Measurements from ENCODE around the gene DIP2C.

DIP2C gene, protein sequence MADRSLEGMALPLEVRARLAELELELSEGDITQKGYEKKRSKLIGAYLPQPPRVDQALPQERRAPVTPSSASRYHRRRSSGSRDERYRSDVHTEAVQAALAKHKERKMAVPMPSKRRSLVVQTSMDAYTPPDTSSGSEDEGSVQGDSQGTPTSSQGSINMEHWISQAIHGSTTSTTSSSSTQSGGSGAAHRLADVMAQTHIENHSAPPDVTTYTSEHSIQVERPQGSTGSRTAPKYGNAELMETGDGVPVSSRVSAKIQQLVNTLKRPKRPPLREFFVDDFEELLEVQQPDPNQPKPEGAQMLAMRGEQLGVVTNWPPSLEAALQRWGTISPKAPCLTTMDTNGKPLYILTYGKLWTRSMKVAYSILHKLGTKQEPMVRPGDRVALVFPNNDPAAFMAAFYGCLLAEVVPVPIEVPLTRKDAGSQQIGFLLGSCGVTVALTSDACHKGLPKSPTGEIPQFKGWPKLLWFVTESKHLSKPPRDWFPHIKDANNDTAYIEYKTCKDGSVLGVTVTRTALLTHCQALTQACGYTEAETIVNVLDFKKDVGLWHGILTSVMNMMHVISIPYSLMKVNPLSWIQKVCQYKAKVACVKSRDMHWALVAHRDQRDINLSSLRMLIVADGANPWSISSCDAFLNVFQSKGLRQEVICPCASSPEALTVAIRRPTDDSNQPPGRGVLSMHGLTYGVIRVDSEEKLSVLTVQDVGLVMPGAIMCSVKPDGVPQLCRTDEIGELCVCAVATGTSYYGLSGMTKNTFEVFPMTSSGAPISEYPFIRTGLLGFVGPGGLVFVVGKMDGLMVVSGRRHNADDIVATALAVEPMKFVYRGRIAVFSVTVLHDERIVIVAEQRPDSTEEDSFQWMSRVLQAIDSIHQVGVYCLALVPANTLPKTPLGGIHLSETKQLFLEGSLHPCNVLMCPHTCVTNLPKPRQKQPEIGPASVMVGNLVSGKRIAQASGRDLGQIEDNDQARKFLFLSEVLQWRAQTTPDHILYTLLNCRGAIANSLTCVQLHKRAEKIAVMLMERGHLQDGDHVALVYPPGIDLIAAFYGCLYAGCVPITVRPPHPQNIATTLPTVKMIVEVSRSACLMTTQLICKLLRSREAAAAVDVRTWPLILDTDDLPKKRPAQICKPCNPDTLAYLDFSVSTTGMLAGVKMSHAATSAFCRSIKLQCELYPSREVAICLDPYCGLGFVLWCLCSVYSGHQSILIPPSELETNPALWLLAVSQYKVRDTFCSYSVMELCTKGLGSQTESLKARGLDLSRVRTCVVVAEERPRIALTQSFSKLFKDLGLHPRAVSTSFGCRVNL (N-terminal part only)

DNA sequence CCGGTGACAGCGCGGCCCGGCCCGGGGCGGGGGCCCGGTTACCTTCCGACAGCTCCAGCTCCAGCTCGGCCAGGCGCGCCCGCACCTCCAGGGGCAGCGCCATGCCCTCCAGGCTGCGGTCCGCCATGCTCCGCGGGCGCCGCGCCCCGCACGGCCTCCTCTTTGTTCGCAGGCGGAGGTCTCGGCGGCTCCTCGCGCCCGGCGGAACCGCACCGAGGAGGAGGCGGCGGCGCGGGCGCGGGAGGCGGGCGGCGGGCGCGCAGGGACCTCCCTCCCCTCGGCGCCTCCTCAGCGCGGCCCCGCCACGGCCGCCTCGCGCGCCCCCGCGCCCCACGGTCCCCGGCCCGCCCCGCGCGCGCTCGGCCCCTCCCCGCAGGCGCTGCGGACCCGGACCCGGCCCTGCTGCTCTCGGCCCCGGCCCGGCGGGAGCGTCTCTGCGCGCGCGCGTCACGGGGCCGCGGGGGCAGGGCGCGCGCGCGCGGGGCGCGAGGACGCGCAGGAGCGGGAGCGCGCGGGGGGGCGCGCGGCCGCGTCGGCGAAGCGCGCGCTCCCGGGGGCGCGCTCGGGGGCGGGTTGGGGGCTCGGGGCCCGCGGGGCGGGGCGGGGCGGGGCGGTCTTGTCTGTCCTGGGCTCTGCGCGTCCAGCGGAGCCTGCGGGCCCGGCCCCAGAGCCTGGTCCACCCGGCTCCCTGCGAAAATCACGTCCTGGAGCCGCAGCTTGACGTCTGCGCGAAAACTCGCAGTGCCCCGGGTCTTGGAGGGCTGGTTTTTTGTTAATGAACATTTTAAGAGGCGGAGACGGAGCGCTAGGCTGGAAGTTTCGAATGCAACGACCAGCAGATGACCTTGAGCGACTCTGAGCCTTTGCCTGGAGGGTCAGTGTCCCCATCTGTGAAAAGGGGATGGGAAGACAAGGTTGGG, at the start of gene DIP2C:
DIP2C (minus strand) TSS at position 217 of the 920 bp plus-strand sequence; CDS start at position 127, 90 bp downstream.
- peak within 1 kb of the TSS; percentile 95 for H3K27ac ChIP-seq (ENCODE audit: low read length)
- H3K4me3 ChIP-seq (ENCODE audit: low read length in 2 of 2): peak within 1 kb of the TSS; percentile 82 to 85
- H3K36me3 ChIP-seq (ENCODE audit: control insufficient read depth in 2 of 2, insufficient read depth in 2 of 2, low read length in 2 of 2): no peaks in the 10 kb centered on the region
- peaks cover 28% of the 10 kb centered on the region for H3K4me1 ChIP-seq (ENCODE audit: control insufficient read depth, insufficient read depth, low read length)
- peak within 1 kb of the TSS; percentile 80 to 88 for H3K9ac ChIP-seq (ENCODE audit: low read length in 2 of 2)
- H3K27me3 ChIP-seq (ENCODE audit: control insufficient read depth in 1 of 2, insufficient read depth in 2 of 2, low read length in 2 of 2): no peaks in the 10 kb centered on the region
- no peaks in the 10 kb centered on the region for H3K9me3 ChIP-seq (ENCODE audit: control insufficient read depth in 2 of 2, low read length in 2 of 2)

DNA sequence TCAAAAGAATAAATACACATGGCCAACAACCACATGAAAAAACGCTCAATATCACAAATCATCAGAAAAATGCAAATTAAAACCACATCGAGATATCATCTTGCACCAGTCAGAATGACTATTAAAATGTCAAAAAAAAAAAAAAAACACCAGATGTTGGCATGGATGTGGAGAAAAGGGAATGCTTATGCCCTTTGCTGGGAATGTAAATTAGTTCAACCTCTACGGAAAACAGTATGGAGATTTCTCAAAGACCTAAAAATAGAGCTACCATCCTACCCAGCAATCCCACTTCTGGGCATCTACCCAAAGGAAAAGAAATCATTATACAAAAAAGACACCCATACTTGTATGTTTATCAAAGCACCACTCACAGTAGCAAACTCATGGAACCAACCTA, 45.0 kb upstream of the DIP2C start:
- no peak overlapping the region for H3K9ac ChIP-seq (ENCODE audit: low read length in 2 of 2)
- no peak overlapping the region for H3K4me3 ChIP-seq (ENCODE audit: low read length in 2 of 2)
- no peaks in the 10 kb centered on the region for H3K4me1 ChIP-seq (ENCODE audit: control insufficient read depth, insufficient read depth, low read length)
- H3K27ac ChIP-seq (ENCODE audit: low read length): no peak overlapping the region
- H3K36me3 ChIP-seq (ENCODE audit: control insufficient read depth in 2 of 2, insufficient read depth in 2 of 2, low read length in 2 of 2): no peaks in the 10 kb centered on the region
- H3K9me3 ChIP-seq (ENCODE audit: control insufficient read depth in 2 of 2, low read length in 2 of 2): peaks cover 0 to 4% of the 10 kb centered on the region in 2 donors
- peaks cover 0 to 3% of the 10 kb centered on the region in 2 donors for H3K27me3 ChIP-seq (ENCODE audit: control insufficient read depth in 1 of 2, insufficient read depth in 2 of 2, low read length in 2 of 2)

DNA sequence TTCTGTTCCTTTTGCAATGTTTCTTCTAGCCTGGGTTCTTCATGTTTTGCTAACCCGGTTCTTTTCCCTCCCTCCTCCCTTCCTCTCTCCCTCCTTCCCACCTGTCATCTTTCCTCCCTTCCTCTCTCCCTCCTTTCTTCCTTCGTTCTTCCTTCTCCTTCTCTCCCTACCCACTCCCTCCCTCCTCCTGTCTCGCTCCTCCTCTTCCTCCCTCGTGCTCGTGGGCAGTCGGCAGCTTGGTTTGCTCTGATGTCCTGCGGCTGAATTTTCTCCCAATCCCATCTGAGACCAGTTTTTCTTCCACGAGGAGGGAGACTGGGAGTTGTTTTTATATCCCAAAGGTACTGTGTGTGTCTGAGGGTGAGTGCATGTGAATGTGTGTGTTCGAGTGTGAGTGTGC, 43.6 kb upstream of the DIP2C start:
- H3K36me3 ChIP-seq (ENCODE audit: control insufficient read depth in 2 of 2, insufficient read depth in 2 of 2, low read length in 2 of 2): no peaks in the 10 kb centered on the region
- H3K9ac ChIP-seq (ENCODE audit: low read length in 2 of 2): no peak overlapping the region
- H3K4me1 ChIP-seq (ENCODE audit: control insufficient read depth, insufficient read depth, low read length): no peaks in the 10 kb centered on the region
- no peak overlapping the region for H3K27ac ChIP-seq (ENCODE audit: low read length)
- peaks cover 0 to 4% of the 10 kb centered on the region in 2 donors for H3K9me3 ChIP-seq (ENCODE audit: control insufficient read depth in 2 of 2, low read length in 2 of 2)
- H3K27me3 ChIP-seq (ENCODE audit: control insufficient read depth in 1 of 2, insufficient read depth in 2 of 2, low read length in 2 of 2): peaks cover 0 to 3% of the 10 kb centered on the region in 2 donors
- H3K4me3 ChIP-seq (ENCODE audit: low read length in 2 of 2): no peak overlapping the region

GRCh38 chr10:729213-729612, 39.7 kb upstream of the DIP2C start:
- H3K36me3 ChIP-seq (ENCODE audit: control insufficient read depth in 2 of 2, insufficient read depth in 2 of 2, low read length in 2 of 2): no peaks in the 10 kb centered on the region

DNA sequence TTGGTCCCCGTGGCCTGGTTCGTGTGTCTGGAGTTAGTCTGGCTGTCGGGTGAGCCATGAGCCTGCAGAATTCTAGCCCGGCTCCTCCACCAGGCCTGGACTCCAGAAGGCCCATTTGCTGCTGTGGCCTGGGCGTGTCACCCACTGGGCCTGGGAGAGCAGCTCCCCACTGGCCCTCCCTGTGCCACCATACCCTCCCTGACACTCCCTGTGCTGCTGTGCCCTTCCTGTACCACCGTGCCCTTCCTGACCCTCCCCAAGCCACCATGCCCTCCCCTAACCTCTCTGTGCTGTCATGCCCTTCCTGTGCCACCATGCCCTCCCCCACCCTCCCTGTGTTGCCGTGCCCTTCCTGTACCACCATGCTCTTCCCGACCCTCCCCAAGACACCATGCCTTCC, 39.1 kb upstream of the DIP2C start:
- Histone ChIP-seq H3K27me3 (ENCODE audit: control insufficient read depth in 1 of 2, insufficient read depth in 2 of 2, low read length in 2 of 2) (peaks cover 0 to 3% of the 10 kb centered on the region in 2 donors), H3K9me3 (ENCODE audit: control insufficient read depth in 2 of 2, low read length in 2 of 2) (no peaks in the 10 kb centered on the region), H3K36me3 (ENCODE audit: control insufficient read depth in 2 of 2, insufficient read depth in 2 of 2, low read length in 2 of 2) (no peaks in the 10 kb centered on the region), H3K27ac (ENCODE audit: low read length) (no peak overlapping the region), H3K4me1 (ENCODE audit: control insufficient read depth, insufficient read depth, low read length) (no peaks in the 10 kb centered on the region), H3K4me3 (ENCODE audit: low read length in 2 of 2) (no peak overlapping the region), H3K9ac (ENCODE audit: low read length in 2 of 2) (no peak overlapping the region)

More at GRCh38 chr10:729213-729612, 39.7 kb upstream of the DIP2C start:
- Histone ChIP-seq H3K9me3 (ENCODE audit: control insufficient read depth in 2 of 2, low read length in 2 of 2) (no peaks in the 10 kb centered on the region), H3K27ac (ENCODE audit: low read length) (no peak overlapping the region), H3K27me3 (ENCODE audit: control insufficient read depth in 1 of 2, insufficient read depth in 2 of 2, low read length in 2 of 2) (peaks cover 0 to 3% of the 10 kb centered on the region in 2 donors), H3K9ac (ENCODE audit: low read length in 2 of 2) (no peak overlapping the region), H3K4me1 (ENCODE audit: control insufficient read depth, insufficient read depth, low read length) (no peaks in the 10 kb centered on the region), H3K4me3 (ENCODE audit: low read length in 2 of 2) (no peak overlapping the region)

- no peaks in the 10 kb centered on the region for H3K4me1 ChIP-seq (ENCODE audit: control insufficient read depth, insufficient read depth, low read length)
- peaks cover 0 to 3% of the 10 kb centered on the region in 2 donors for H3K27me3 ChIP-seq (ENCODE audit: control insufficient read depth in 1 of 2, insufficient read depth in 2 of 2, low read length in 2 of 2)
- no peak overlapping the region for H3K27ac ChIP-seq (ENCODE audit: low read length)
- no peak overlapping the region for H3K4me3 ChIP-seq (ENCODE audit: low read length in 2 of 2)
- no peak overlapping the region for H3K9ac ChIP-seq (ENCODE audit: low read length in 2 of 2)
- H3K36me3 ChIP-seq (ENCODE audit: control insufficient read depth in 2 of 2, insufficient read depth in 2 of 2, low read length in 2 of 2): no peaks in the 10 kb centered on the region
- no peaks in the 10 kb centered on the region for H3K9me3 ChIP-seq (ENCODE audit: control insufficient read depth in 2 of 2, low read length in 2 of 2)
Observed at GRCh38 chr10:727162-727790, 37.8 kb upstream of the DIP2C start.

DNA sequence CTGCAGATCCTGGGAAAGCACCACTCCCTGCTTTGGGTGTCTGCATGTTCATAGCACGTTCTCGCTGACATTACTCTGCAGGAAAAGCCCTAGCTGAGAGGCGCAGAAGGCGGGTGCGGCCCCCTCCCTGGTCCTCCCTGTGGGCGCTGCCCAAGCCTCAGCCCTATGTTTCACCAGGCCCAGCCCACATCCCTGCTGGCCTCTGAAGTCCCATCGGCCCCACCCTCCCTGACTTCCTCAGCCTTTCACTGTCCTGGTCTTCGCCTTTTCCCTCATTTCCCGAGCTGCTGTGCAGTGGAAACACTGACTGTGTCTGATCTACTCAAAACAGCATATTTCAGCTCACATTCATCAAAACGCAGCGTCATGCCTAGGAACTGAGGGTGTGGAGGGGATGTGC, 36.3 kb upstream of the DIP2C start:
- Histone ChIP-seq H3K9me3 (ENCODE audit: control insufficient read depth in 2 of 2, low read length in 2 of 2) (no peaks in the 10 kb centered on the region), H3K4me1 (ENCODE audit: control insufficient read depth, insufficient read depth, low read length) (no peaks in the 10 kb centered on the region)

GRCh38 chr10:725302-725701, 35.8 kb upstream of the DIP2C start:
- no peak overlapping the region for H3K9ac ChIP-seq (ENCODE audit: low read length in 2 of 2)
- no peaks in the 10 kb centered on the region for H3K27me3 ChIP-seq (ENCODE audit: control insufficient read depth in 1 of 2, insufficient read depth in 2 of 2, low read length in 2 of 2)
- H3K9me3 ChIP-seq (ENCODE audit: control insufficient read depth in 2 of 2, low read length in 2 of 2): no peaks in the 10 kb centered on the region
- no peak overlapping the region for H3K4me3 ChIP-seq (ENCODE audit: low read length in 2 of 2)
- H3K27ac ChIP-seq (ENCODE audit: low read length): no peak overlapping the region
- no peaks in the 10 kb centered on the region for H3K4me1 ChIP-seq (ENCODE audit: control insufficient read depth, insufficient read depth, low read length)
- H3K36me3 ChIP-seq (ENCODE audit: control insufficient read depth in 2 of 2, insufficient read depth in 2 of 2, low read length in 2 of 2): no peaks in the 10 kb centered on the region

More for the DNA sequence above, 36.3 kb upstream of the DIP2C start:
- no peak overlapping the region for H3K4me3 ChIP-seq (ENCODE audit: low read length in 2 of 2)
- H3K9ac ChIP-seq (ENCODE audit: low read length in 2 of 2): no peak overlapping the region
- no peaks in the 10 kb centered on the region for H3K27me3 ChIP-seq (ENCODE audit: control insufficient read depth in 1 of 2, insufficient read depth in 2 of 2, low read length in 2 of 2)
- no peaks in the 10 kb centered on the region for H3K36me3 ChIP-seq (ENCODE audit: control insufficient read depth in 2 of 2, insufficient read depth in 2 of 2, low read length in 2 of 2)
- H3K27ac ChIP-seq (ENCODE audit: low read length): no peak overlapping the region

DNA sequence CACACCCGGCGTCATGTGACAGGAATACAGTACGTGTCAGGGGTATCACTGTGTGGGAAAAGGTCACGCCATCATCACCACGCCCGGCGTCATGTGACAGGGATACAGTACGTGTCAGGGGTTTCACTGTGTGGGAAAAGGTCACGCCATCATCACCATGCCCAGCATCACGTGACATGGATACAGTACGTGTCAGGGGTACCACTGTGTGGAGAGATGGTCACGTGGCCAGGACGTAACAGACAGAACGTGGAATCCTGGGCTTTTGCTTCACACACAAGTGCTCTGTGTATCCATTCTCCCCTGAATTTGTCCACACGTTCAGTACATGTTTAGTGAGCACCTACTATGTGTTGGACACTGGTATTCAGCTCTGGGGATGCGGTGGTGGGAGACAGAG, 34.5 kb upstream of the DIP2C start:
- H3K4me3 ChIP-seq (ENCODE audit: low read length in 2 of 2): no peak overlapping the region
- H3K9ac ChIP-seq (ENCODE audit: low read length in 2 of 2): no peak overlapping the region
- no peaks in the 10 kb centered on the region for H3K27me3 ChIP-seq (ENCODE audit: control insufficient read depth in 1 of 2, insufficient read depth in 2 of 2, low read length in 2 of 2)
- H3K9me3 ChIP-seq (ENCODE audit: control insufficient read depth in 2 of 2, low read length in 2 of 2): no peaks in the 10 kb centered on the region
- no peaks in the 10 kb centered on the region for H3K4me1 ChIP-seq (ENCODE audit: control insufficient read depth, insufficient read depth, low read length)
- H3K27ac ChIP-seq (ENCODE audit: low read length): no peak overlapping the region
- H3K36me3 ChIP-seq (ENCODE audit: control insufficient read depth in 2 of 2, insufficient read depth in 2 of 2, low read length in 2 of 2): no peaks in the 10 kb centered on the region
